Endodermal cell (in vitro differentiated cells): ENCODE data around the gene SMIM1. TPM values are rescaled to one million over a fixed set of nuclear protein-coding genes. Genes with fewer than 3 reads are reported as not detected.
"Not testable (repeated sequence)": the region's sequence is repeated elsewhere in the genome, so short reads cannot be mapped to it uniquely, and the experiment has no call there.

ENCODE experiments used
- DNase-seq: peaks from one replicate; pipeline ENCODE4 v3.0.0-alpha.2; 2017
- H3K27ac ChIP-seq: 2 replicates; pipeline ENCODE4 v1.5.1; 2013; ENCODE audit warnings: mild to moderate bottlenecking, low read depth, low read length, moderate library complexity
- H3K27me3 ChIP-seq: 2 replicates; pipeline ENCODE4 v1.6.1; 2013; ENCODE audit warnings: mild to moderate bottlenecking, low read length, moderate library complexity; ENCODE audit not compliant: insufficient read depth, control insufficient read depth, poor library complexity, severe bottlenecking
- H3K36me3 ChIP-seq: 2 replicates; pipeline ENCODE4 v1.7.0; 2013; ENCODE audit warnings: mild to moderate bottlenecking, low read length, moderate library complexity; ENCODE audit not compliant: control insufficient read depth, insufficient read depth
- H3K4me1 ChIP-seq: one replicate; pipeline ENCODE4 v1.7.0; 2013; ENCODE audit warnings: low read length; ENCODE audit not compliant: control insufficient read depth, insufficient read depth
- H3K4me3 ChIP-seq: 2 replicates; pipeline ENCODE4 v1.5.1; 2013; ENCODE audit warnings: mild to moderate bottlenecking, low read length, moderate library complexity
- H3K9ac ChIP-seq: 2 replicates; pipeline ENCODE4 v1.6.1; 2013; ENCODE audit warnings: mild to moderate bottlenecking, low read length, moderate library complexity; ENCODE audit not compliant: poor library complexity, severe bottlenecking; ENCODE audit errors: extremely low read depth
- H3K9me3 ChIP-seq: 2 replicates; pipeline ENCODE4 v1.6.1; 2013; ENCODE audit warnings: mild to moderate bottlenecking, low read length, moderate library complexity; ENCODE audit not compliant: control insufficient read depth
- H3K27ac Mint-ChIP-seq: 2 replicates; pipeline ENCODE4 v1.8.0; 2020; ENCODE audit warnings: mixed read lengths
- H3K27me3 Mint-ChIP-seq: 2 replicates; pipeline ENCODE4 v1.8.0; 2021; ENCODE audit warnings: mild to moderate bottlenecking, mixed read lengths; ENCODE audit not compliant: insufficient read depth
- H3K36me3 Mint-ChIP-seq: 2 replicates; pipeline ENCODE4 v1.8.0; 2020; ENCODE audit warnings: low read depth, mixed read lengths
- H3K4me1 Mint-ChIP-seq: 2 replicates; pipeline ENCODE4 v1.8.0; 2020; ENCODE audit warnings: mixed read lengths
- H3K4me3 Mint-ChIP-seq: 2 replicates; pipeline ENCODE4 v1.8.0; 2020; ENCODE audit warnings: mild to moderate bottlenecking, moderate library complexity, mixed read lengths
- H3K9me3 Mint-ChIP-seq: 2 replicates; pipeline ENCODE4 v1.8.0; 2020; ENCODE audit warnings: mild to moderate bottlenecking, mixed read lengths
- CTCF ChIP-seq: fragments of 200-600 bp; sonication (generic); conservative IDR thresholded peaks from 2 replicates; pipeline ENCODE4 v1.5.0; 2021; ENCODE audit warnings: antibody characterized with exemption, mild to moderate bottlenecking
- WGBS, 2 experiments: methylation state at CpG; one replicate each; pipeline versions ENCODE4 v1.1.5 to v1.1.7; 2013; ENCODE audit warnings: missing lambda C conversion rate in 2 of 2, mixed read lengths in 1 of 2; ENCODE audit not compliant: insufficient coverage in 1 of 2, insufficient read length in 1 of 2; 5-methylcytosine and 5-hydroxymethylcytosine counted together
- total RNA-seq, 2 donors: library from RNA; stranded (reverse); fragmentation: NEBNext Ultra II Directional in 1 of 2; extraction: Animal tissue kit (Norgen Biotek cat#: 25700) in 1 of 2; gene quantifications; 2 replicates in 1 of 2; 3 replicates in 1 of 2; pipeline ENCODE4 v1.2.1, GENCODE V29; 2021

SMIM1 gene
- total RNA-seq, 2 donors from 2014 or later = 11.1 to 15.0 TPM

- WGBS, 2 experiments = 5 to 7% methylated on average over 54 to 60 of the region's 60 CpGs
- Mint-ChIP-seq H3K27ac (peak within 1 kb of the TSS; percentile 89), H3K4me3 (peak within 1 kb of the TSS; percentile 75), H3K4me1 (peaks cover 24% of the 10 kb centered on the region), H3K9me3 (peaks cover 10% of the 10 kb centered on the region), H3K36me3 (peaks cover 14% of the 10 kb centered on the region), H3K27me3 (peaks cover 15% of the 10 kb centered on the region)
- Histone ChIP-seq H3K36me3 (no peaks in the 10 kb centered on the region), H3K9me3 (peaks cover 11% of the 10 kb centered on the region), H3K9ac (peak within 1 kb of the TSS; percentile 78), H3K4me1 (no peaks in the 10 kb centered on the region), H3K27ac (peak within 1 kb of the TSS; percentile 58), H3K4me3 (peak within 1 kb of the TSS; percentile 97), H3K27me3 (no peaks in the 10 kb centered on the region)
- TF ChIP-seq CTCF = no peak
- peak; percentile 96 for DNase-seq
Measured at GRCh38 chr1:3796215-3797061, 23.9 kb downstream of the SMIM1 start, which contains the start of gene LRRC47. Gene LRRC47 (minus strand): TSS chr1:3796498. CDS start chr1:3796476, 22 bp downstream.

GRCh38 chr1:3799976-3800685, 27.6 kb downstream of the SMIM1 start:
- TF ChIP-seq CTCF = no peak
- Histone ChIP-seq H3K27ac (peak overlapping the region; percentile 50), H3K36me3 (no peaks in the 10 kb centered on the region), H3K9ac (no peak overlapping the region), H3K4me1 (no peaks in the 10 kb centered on the region), H3K4me3 (no peak overlapping the region), H3K9me3 (peaks cover 11% of the 10 kb centered on the region), H3K27me3 (no peaks in the 10 kb centered on the region)
- Mint-ChIP-seq H3K9me3 (peaks cover 26% of the 10 kb centered on the region), H3K27ac (no peak overlapping the region), H3K36me3 (no peaks in the 10 kb centered on the region), H3K4me1 (peaks cover 13% of the 10 kb centered on the region), H3K27me3 (peaks cover 18% of the 10 kb centered on the region), H3K4me3 (no peak overlapping the region)
- no peak for DNase-seq
- 86 to 92% methylated on average over 6 to 11 of the region's 11 CpGs for WGBS, 2 experiments

- H3K9me3 ChIP-seq = peaks cover 11% of the 10 kb centered on the region
- not testable (repeated sequence) for H3K27ac Mint-ChIP-seq, H3K36me3 ChIP-seq, H3K4me3 ChIP-seq, DNase-seq, H3K36me3 Mint-ChIP-seq, H3K4me3 Mint-ChIP-seq, H3K27me3 ChIP-seq, H3K27ac ChIP-seq, H3K4me1 ChIP-seq, H3K9ac ChIP-seq, H3K4me1 Mint-ChIP-seq
- WGBS, 2 experiments = 90 to 100% methylated on average over 1 to 3 of the region's 3 CpGs
- H3K27me3 Mint-ChIP-seq = peaks cover 23% of the 10 kb centered on the region
- peaks cover 33% of the 10 kb centered on the region for H3K9me3 Mint-ChIP-seq
Measured at GRCh38 chr1:3800795-3801194, 28.2 kb downstream of the SMIM1 start.
